ENCODE measurements around the gene FNDC3B. TPM values are rescaled to one million over a fixed set of nuclear protein-coding genes. Genes with fewer than 3 reads are reported as not detected.
A peak's percentile ranks its signal among the peaks of the same experiment; 100 is the strongest.

Gene FNDC3B
- total RNA-seq, 4 donors from 2014 or later, result 114 to 217 (median 164) TPM

DNA sequence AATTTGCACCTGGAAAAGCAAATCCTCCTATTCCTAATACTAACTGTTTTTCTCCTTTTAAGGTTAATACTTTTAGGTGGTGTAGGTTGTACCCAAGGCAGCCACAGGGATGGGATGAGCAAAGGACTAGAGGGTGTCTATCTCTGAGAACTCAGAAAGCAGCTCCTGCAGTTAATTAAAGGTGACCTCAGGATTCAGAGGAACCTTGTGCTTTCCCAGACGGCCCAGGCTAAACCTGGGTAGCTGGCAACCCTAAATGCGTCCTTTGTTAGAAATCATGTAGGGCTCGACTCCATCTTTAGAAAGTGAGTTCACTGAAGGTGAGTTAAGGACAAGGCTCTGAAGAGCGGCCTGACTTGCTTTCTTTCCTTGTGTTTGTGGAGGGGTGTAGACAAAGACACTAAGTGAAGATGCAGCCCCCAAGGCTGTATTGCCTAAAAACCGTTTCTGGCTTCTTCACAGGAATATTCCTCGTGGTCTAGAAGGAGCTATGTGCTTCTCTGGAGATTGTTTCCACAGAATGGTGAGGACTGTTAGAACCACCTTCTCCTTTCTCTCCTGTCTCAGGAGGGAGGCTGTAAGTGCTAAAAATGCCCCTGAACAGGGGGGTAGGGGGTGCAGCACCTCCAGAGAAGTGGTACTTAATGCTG is 14.9 kb downstream of the FNDC3B start:
- TF ChIP-seq CTCF (IDR thresholded peaks at IDR 0.05), result no peak
- no peak for ATAC-seq (ENCODE audit: low FRiP score)
- no peak for DNase-seq (ENCODE audit: low spot score)

DNA sequence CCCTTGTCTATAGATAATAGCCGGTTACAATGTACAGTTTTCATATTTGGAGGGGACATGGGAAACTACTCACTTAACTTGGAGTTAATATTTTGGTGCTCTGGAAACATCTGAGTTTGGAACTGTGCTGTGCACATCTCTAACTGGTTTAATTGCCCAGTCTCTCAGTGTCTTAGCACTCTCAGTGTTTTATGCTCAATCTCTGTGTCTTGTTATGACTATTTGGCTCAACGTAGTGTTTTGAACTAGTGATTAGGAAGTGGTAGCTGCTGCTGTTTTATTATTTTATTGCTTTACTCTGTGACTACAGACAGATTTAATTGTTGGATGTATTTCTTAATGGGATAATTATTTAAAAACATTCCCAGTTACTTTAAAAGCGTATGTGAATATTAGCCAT is 17.0 kb downstream of the FNDC3B start:
- DNase-seq (ENCODE audit: low spot score) (no peak), ATAC-seq (ENCODE audit: low FRiP score) (peak; percentile 7)
- TF ChIP-seq CTCF (IDR thresholded peaks at IDR 0.05), result no peak

DNA sequence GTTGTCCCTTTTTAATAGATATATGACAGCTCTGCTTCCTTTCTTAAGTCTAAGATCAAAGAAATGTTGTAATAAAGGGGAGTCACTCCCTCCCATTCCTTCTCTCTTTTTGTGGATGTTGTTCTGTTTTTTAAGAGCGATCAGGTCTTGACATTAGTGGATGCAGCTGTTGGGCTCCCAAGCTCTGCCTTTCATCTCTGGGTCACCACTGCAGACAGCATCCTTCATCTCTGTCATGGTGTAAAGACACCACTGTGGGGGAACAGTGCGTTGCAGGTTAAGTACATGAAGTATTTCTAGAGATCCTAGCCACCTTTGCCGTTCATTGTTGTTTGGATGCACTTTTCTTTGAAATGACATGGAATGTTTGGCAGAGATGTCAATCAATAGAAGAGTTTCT is 17.7 kb downstream of the FNDC3B start:
- ATAC-seq (ENCODE audit: low FRiP score), result no peak
- no peak for TF ChIP-seq CTCF (IDR thresholded peaks at IDR 0.05)
- DNase-seq (ENCODE audit: low spot score), result no peak

DNA sequence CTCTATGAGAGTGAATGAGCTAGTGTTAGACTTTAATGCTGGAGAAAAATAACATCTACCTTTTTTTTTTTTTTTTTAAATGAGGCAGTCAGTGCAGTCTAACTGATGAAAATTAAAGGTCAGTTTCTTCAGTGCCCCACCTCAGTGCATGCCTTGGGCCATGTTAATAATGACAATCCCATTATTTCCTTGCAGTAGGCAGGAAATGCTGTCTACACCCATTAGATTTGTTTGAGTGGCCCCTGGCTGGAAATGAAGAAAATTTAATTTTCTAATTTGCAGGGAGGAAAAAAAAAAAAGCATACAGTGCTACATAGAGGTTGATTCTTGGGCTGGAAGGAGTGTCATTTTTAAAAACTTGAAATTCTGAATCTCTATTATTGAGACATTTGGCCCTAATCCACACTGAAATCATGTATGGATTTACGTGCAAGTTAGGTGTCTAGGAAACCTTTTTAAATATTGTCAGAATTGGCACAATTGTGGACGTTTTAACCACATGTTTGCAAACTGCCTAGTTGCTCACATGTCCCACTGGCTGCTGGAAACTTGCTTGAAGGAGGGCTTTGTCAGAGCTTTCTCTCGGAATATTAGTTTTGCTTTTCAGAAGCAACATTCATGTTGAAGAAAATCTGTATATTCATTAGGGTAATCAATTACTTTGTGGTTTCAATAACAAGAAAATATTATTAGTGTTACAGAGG is 18.4 kb downstream of the FNDC3B start:
- DNase-seq (ENCODE audit: low spot score), result no peak
- ATAC-seq (ENCODE audit: low FRiP score), result no peak
- no peak for TF ChIP-seq CTCF (IDR thresholded peaks at IDR 0.05)

DNA sequence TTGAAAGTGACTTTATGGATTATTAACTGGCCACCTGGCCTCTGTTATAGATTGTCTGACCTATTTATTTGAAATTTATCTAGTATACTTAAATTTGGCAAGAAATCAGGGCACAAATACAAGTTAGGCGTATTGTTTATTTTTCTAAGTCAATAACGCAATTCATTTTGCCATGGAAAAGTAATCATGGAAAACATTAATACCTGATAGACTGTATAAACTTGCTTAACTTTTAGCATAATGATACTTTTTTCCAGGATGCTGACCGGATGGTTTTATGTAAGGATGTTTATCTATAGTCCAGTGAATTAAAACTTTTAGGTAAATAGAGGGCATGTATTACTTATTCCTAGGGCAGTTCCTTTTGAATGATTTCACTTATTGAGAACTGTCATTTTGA is 20.2 kb downstream of the FNDC3B start:
- no peak for DNase-seq (ENCODE audit: low spot score)

GRCh38 chr3:172060234-172060633 is 20.9 kb downstream of the FNDC3B start:
- DNase-seq (ENCODE audit: low spot score) (no peak), ATAC-seq (ENCODE audit: low FRiP score) (no peak)
- TF ChIP-seq CTCF (IDR thresholded peaks at IDR 0.05), result no peak

More for the DNA sequence above, 20.2 kb downstream of the FNDC3B start:
- no peak for TF ChIP-seq CTCF (IDR thresholded peaks at IDR 0.05)
- no peak for ATAC-seq (ENCODE audit: low FRiP score)

DNA sequence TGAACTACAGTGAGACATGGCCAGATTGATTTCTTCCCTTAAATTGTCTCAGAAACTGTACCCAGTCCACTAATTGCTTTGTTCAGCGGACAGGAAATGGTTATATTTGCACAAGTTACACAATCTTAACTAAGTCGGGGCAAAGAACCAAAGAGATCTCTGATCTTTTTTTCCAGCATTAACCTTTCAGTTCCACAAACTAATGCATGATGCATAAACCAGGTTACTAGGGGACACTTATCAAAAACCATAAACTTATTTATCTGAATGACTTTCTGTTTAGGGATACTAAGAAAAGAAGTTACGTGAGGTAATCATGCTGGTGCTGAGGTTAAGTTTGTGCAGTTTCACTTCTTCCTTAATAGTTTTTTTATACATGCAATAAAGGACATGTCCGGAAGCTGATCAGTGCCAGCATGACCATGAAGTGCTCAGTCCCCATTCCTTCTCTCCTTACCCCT is 22.4 kb downstream of the FNDC3B start:
- no peak for TF ChIP-seq CTCF (IDR thresholded peaks at IDR 0.05)
- ATAC-seq (ENCODE audit: low FRiP score), result peak; percentile 45
- DNase-seq (ENCODE audit: low spot score), result no peak

Measured in omental fat pad (tissue), 4 donors.